ENCODE data around the gene SEL1L.

Gene SEL1L

DNA sequence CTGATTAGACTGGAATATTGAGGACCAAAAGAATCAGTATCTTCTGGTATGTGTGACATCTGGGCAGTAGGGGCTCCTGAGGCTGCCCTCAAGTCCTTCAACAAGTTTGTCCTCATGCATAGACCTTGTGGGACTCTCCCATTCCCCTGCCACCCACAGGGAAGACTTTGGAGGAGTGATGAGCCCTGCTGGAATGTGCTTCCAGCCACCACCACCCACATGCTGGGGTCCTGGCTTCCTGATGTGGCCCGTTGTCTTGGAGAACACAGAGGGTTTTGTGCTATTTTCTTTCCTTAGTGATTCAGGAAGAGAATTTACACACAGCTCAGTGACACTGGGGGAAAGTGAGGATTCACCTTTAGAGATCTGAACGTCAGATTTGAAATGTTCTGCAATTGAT is 29.2 kb upstream of the SEL1L start:
- H3K4me3 ChIP-seq (ENCODE audit: low read depth, low read length) = no peak overlapping the region
- in situ Hi-C loops (cut with HindIII; ENCODE audit: low sequenced_read_pairs) = no loop called here
- DNase-seq (ENCODE audit: low read depth) = no peak
- TF ChIP-seq, protein P1, sequence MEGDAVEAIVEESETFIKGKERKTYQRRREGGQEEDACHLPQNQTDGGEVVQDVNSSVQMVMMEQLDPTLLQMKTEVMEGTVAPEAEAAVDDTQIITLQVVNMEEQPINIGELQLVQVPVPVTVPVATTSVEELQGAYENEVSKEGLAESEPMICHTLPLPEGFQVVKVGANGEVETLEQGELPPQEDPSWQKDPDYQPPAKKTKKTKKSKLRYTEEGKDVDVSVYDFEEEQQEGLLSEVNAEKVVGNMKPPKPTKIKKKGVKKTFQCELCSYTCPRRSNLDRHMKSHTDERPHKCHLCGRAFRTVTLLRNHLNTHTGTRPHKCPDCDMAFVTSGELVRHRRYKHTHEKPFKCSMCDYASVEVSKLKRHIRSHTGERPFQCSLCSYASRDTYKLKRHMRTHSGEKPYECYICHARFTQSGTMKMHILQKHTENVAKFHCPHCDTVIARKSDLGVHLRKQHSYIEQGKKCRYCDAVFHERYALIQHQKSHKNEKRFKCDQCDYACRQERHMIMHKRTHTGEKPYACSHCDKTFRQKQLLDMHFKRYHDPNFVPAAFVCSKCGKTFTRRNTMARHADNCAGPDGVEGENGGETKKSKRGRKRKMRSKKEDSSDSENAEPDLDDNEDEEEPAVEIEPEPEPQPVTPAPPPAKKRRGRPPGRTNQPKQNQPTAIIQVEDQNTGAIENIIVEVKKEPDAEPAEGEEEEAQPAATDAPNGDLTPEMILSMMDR (IDR thresholded peaks at IDR 0.05; ENCODE audit: low read depth, low read length, missing control alignments) = no peak

DNA sequence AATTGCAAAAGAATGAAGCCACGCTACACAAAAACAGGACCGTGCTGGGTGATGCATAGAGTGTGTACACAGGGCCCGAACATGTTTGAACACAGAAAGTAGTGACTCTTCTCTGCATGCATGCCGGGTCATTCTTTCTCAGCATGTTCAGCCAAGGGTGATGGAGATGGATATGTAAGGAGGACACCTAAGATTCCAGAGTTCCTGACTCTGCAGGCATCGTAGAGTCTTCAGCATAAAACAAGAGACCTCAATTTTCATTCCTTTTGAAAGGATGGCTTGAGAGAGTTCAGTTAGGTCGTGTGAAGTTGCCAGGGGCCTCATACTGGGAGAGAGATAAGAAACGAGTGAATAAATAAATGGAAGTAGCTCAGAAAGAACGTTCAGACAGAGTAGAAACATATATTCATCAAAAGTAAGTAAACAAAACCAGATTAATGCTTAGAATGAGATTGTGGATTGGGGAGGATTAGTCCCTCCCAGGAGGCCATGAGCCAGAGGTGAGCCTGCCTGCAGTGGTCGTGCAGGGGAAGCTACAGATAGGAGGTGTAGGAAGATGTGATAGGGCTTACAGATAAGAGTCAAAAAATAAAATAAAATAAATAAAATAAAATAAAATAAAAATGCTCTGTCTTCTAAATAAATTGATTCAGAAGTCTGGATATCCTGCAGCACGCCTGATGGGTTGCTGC is 27.6 kb upstream of the SEL1L start:
- DNase-seq (ENCODE audit: low read depth) = no peak
- TF ChIP-seq, protein P1 (IDR thresholded peaks at IDR 0.05; ENCODE audit: low read depth, low read length, missing control alignments) = no peak
- H3K4me3 ChIP-seq (ENCODE audit: low read depth, low read length) = no peak overlapping the region
- in situ Hi-C loops (cut with HindIII; ENCODE audit: low sequenced_read_pairs) = no loop called here

DNA sequence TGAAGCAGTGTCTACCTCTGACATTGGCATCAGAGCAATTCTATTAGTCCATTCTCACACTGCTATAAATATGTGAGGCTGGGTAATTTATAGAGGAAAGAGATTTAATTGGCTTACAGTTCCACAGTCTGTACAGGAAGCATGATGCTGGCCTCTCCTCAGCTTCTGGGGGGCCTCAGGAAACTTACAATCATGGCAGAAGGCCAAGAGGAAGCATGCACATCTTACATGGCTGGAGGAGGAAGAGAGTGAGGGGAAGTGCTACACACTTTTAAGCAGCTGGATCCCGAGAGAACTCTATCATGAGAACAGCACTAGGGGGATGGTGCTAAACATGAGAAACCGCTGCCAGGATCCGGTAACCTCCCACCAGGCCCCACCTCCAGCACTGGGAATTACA is 25.7 kb upstream of the SEL1L start:
- TF ChIP-seq, protein P1 (IDR thresholded peaks at IDR 0.05; ENCODE audit: low read depth, low read length, missing control alignments) = no peak
- no peak for DNase-seq (ENCODE audit: low read depth)
- no peak overlapping the region for H3K4me3 ChIP-seq (ENCODE audit: low read depth, low read length)
- in situ Hi-C loops (cut with HindIII; ENCODE audit: low sequenced_read_pairs) = no loop called here

DNA sequence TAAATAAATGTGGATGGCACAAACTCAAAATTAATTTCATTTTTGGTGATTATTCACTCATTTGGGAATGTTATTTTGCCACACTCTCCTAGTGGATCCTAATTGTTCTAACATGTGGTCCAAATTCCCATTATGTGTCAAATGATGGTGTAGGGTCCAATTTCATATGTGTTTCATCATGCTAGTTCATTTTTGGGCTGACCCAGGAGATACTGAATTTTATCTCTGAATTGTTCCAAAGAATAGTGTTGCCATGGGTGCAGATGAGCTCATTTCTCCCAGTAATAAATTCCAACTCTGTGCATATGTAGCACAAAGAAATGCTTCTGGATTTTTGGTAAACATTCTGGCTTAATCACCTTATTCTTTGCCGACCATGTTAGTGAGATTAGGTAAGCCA is 23.5 kb upstream of the SEL1L start:
- in situ Hi-C loops (cut with HindIII; ENCODE audit: low sequenced_read_pairs) = no loop called here
- no peak for DNase-seq (ENCODE audit: low read depth)
- TF ChIP-seq, protein P1 (IDR thresholded peaks at IDR 0.05; ENCODE audit: low read depth, low read length, missing control alignments) = no peak
- H3K4me3 ChIP-seq (ENCODE audit: low read depth, low read length) = no peak overlapping the region

DNA sequence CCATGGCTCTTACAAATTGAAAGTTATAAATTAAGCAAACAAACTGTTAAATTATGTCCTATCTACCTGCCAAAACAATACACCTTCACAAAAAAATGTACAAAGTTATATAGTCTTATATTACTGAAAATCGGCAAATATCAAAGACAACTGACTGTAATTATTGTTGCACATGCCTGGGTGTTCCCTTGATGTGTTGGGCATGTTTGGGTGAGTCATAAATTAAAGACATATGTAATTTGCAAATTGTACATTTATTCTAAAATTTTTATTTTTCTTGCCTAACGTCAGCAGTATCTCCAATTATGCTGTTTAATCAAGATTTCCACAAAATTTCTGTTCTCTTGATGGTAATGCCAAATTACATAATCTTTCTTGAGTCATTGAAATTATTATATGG is 22.0 kb upstream of the SEL1L start:
- no peak for DNase-seq (ENCODE audit: low read depth)
- TF ChIP-seq, protein P1 (IDR thresholded peaks at IDR 0.05; ENCODE audit: low read depth, low read length, missing control alignments) = no peak
- H3K4me3 ChIP-seq (ENCODE audit: low read depth, low read length) = no peak overlapping the region
- in situ Hi-C loops (cut with HindIII; ENCODE audit: low sequenced_read_pairs) = no loop called here

DNA sequence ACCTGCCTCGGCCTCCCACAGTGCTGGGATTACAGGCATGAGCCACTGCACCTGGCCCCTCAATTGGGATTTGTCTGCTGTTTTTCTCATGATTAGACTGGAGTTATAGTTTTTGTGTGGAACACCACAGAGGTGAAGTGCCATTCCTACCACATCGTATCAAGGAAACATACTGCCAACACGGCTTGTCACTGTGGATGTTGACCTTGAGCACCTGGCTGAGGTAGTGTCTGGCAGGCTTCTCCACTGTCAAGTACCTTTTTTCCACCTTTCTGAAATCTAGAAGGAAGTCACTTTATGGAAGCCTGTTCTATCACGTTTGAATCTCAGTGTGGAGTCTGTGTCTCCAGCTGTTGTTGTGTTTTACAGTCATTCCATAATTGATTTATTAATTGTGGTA is 21.4 kb upstream of the SEL1L start:
- no peak overlapping the region for H3K4me3 ChIP-seq (ENCODE audit: low read depth, low read length)
- in situ Hi-C loops (cut with HindIII; ENCODE audit: low sequenced_read_pairs) = no loop called here
- DNase-seq (ENCODE audit: low read depth) = no peak
- TF ChIP-seq, protein P1 (IDR thresholded peaks at IDR 0.05; ENCODE audit: low read depth, low read length, missing control alignments) = no peak
